ENCODE results near the gene LMF1.

Gene LMF1

GRCh38 chr16:971981-972315 lies 1.2 kb upstream of the LMF1 start:
- H3K4me3 Mint-ChIP-seq: peak overlapping the region; percentile 29
- no peak for ATAC-seq

DNA sequence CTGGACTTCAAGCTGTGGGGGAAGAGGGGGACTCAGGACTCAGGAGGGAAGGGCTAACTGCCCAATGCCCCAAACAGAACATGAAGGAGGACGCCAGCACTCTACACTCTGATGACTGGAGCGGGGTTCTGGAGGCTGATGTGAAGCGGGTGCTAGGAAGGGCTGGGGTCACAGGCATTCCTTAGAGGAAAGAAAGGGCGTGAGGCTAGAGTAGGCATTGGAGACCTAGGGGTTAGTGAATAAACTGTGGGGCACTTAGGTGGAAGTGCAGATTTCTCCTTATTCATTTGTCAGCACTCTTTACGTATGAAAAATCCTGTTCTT lies 760 bp upstream of the LMF1 start:
- H3K4me1 Mint-ChIP-seq: peaks cover 11% of the 10 kb centered on the region

More at GRCh38 chr16:971981-972315, 1.2 kb upstream of the LMF1 start:
- H3K9me3 Mint-ChIP-seq: peaks cover 4% of the 10 kb centered on the region
- peaks cover 11% of the 10 kb centered on the region for H3K4me1 Mint-ChIP-seq
- H3K36me3 Mint-ChIP-seq: peaks cover 15% of the 10 kb centered on the region
- peaks cover 13% of the 10 kb centered on the region for H3K27me3 Mint-ChIP-seq
- H3K27ac Mint-ChIP-seq: no peak overlapping the region

DNA sequence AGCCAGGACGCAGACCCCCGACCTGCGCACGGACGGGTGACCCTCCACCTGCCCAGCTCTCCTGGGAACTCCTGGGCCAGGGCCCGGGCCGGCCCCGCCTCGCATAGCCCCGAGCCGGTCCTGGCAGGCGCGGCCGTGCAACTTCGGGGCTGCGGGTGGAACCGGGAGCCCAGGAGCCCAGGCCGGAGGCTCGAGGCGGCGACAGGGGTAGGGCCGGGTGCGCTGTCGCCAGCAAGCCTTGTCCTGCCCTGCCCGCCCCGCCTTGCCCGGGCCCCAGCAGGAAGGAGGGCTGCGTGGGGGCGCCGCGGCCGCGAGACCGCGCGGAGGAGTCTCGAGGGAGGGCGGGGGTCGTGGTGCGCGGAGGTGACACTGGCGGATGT lies 408 bp downstream of the LMF1 start:
- H3K27me3 Mint-ChIP-seq: peaks cover 6% of the 10 kb centered on the region
- peak overlapping the region; percentile 70 for H3K4me3 Mint-ChIP-seq
- peaks cover 11% of the 10 kb centered on the region for H3K4me1 Mint-ChIP-seq
- H3K36me3 Mint-ChIP-seq: peaks cover 30% of the 10 kb centered on the region
- H3K27ac Mint-ChIP-seq: peak overlapping the region; percentile 55
- H3K9me3 Mint-ChIP-seq: peaks cover 4% of the 10 kb centered on the region
- no peak for ATAC-seq

More for the DNA sequence above, 760 bp upstream of the LMF1 start:
- Mint-ChIP-seq H3K27ac (no peak overlapping the region), H3K9me3 (peaks cover 4% of the 10 kb centered on the region), H3K36me3 (peaks cover 19% of the 10 kb centered on the region), H3K4me3 (peak overlapping the region; percentile 18), H3K27me3 (peaks cover 9% of the 10 kb centered on the region)
- ATAC-seq: no peak

DNA sequence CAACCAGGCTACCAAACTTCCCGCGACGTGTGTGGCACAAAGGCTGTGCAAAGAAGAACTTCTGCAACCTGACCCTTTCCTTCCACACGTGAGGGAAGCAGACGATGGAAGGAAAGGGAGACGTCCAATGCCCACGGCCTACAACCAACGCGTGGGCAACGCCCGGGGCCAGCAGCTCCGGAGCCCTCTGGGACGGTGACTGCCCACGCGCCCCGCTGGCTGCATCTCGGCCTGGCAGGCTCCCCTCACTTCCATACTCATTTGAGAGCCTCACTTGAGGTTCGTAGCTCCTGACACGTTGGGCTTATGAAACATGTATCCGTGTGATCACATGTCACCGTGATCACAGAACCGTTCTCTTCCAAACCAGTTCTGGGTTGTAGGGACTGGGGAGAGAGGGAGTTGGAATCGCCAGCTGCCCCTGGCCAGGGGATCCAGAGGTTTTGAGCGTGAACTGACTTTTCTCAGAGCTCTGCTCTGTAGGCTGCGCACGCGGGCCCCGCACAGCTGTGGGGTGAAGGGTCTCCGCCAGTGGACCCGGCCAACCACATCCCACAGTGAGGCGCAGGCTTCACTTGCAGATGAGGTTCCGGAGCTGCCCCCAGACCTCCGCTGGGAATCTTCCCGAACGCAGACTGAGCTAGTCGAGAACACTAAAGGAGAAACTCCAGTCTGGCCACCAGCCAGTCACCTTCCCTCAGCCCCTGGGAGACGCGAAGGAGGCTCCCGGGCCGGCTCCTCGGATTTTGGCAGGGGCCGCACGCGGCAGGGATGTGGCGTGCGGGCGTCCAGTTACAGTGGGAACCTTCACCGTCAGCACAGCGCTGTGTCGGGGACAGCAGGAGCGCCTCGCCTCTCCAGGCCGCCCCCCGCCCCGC lies 1.0 kb downstream of the LMF1 start:
- peak; percentile 1 for ATAC-seq
- Mint-ChIP-seq H3K4me3 (peak overlapping the region; percentile 70), H3K9me3 (peaks cover 4% of the 10 kb centered on the region), H3K27ac (peak overlapping the region; percentile 55), H3K27me3 (peaks cover 6% of the 10 kb centered on the region), H3K36me3 (peaks cover 36% of the 10 kb centered on the region), H3K4me1 (peaks cover 11% of the 10 kb centered on the region)

- peaks cover 16% of the 10 kb centered on the region for H3K4me1 Mint-ChIP-seq
- H3K27ac Mint-ChIP-seq: no peak overlapping the region
- no peak for ATAC-seq
- H3K9me3 Mint-ChIP-seq: peaks cover 4% of the 10 kb centered on the region
- H3K27me3 Mint-ChIP-seq: peaks cover 6% of the 10 kb centered on the region
- peaks cover 41% of the 10 kb centered on the region for H3K36me3 Mint-ChIP-seq
- H3K4me3 Mint-ChIP-seq: peak overlapping the region; percentile 64
Observed at GRCh38 chr16:968620-969019, 2.2 kb downstream of the LMF1 start.

- Mint-ChIP-seq H3K27ac (no peak overlapping the region), H3K36me3 (peaks cover 44% of the 10 kb centered on the region)
Observed at GRCh38 chr16:967546-968295, 3.1 kb downstream of the LMF1 start.

DNA sequence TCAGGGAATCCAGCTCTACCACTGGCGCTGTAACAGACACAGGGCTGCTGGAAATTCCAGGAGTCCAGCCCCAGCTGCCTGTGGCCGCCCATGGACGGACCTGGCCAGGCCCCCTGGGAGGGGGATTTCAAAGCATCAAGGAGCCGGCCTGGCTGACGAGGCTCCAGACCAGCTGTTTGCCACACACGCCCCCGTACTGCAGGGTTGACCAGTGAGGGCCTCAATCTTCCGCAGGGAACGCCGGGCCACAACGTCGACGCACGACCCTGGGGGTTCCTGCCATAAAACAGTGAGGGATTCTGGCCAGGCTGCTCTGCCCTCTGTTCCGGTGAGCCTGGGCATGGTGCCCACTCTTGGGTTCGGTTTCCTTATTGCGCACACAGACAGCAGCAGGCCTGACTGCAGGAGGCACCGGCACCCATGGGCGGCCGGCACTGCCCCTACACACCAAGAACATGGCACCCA lies 3.7 kb downstream of the LMF1 start:
- Mint-ChIP-seq H3K27me3 (peaks cover 4% of the 10 kb centered on the region), H3K27ac (no peak overlapping the region), H3K4me3 (no peak overlapping the region), H3K4me1 (peaks cover 25% of the 10 kb centered on the region), H3K9me3 (peaks cover 4% of the 10 kb centered on the region), H3K36me3 (peaks cover 44% of the 10 kb centered on the region)
- no peak for ATAC-seq

More at GRCh38 chr16:967546-968295, 3.1 kb downstream of the LMF1 start:
- Mint-ChIP-seq H3K9me3 (peaks cover 4% of the 10 kb centered on the region), H3K27me3 (peaks cover 6% of the 10 kb centered on the region), H3K4me1 (peaks cover 25% of the 10 kb centered on the region), H3K4me3 (no peak overlapping the region)
- ATAC-seq: no peak

DNA sequence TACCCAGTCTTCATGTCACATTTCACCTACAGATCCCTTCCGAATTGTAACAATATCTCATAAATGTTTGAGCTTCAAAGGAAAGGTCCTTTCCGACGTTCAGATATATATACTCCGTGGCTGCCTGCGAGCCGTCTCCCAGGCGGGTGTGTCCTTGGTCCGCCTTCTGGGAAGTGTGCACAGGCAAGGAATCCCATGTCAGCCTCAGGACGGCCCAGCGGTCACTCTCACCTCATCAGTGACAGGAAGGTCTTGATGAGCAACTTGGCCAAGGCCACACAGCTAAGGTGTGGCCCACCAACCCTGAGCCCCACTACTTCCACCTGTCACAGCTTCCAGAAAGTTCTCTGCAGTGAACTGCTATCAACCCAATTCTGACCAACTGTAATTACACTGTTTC lies 4.3 kb downstream of the LMF1 start:
- ATAC-seq: no peak
- H3K27me3 Mint-ChIP-seq: no peaks in the 10 kb centered on the region
- no peak overlapping the region for H3K4me3 Mint-ChIP-seq
- H3K27ac Mint-ChIP-seq: no peak overlapping the region
- peaks cover 2% of the 10 kb centered on the region for H3K9me3 Mint-ChIP-seq
- peaks cover 25% of the 10 kb centered on the region for H3K4me1 Mint-ChIP-seq
- H3K36me3 Mint-ChIP-seq: peaks cover 44% of the 10 kb centered on the region

DNA sequence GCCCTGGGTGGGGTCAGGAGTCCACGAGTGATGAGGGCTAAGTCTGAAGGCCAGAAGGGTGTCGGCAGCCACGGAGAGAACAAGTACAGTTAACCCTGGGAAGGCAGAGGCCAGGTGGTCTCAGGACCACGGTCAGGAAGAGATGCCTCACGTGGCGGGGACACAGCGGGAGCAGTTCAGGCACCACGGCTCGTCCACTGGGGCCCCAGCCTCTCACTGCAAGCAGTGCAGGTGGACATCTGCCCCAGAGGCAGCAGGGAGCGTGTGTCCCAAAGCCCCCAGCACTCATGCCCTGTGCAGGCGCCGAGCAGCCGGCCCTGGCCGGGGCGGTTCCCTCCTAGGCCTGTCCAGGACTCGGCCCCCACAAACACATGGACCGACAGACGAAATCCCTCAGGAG lies 4.7 kb downstream of the LMF1 start:
- no peak overlapping the region for H3K4me3 Mint-ChIP-seq
- no peaks in the 10 kb centered on the region for H3K9me3 Mint-ChIP-seq
- H3K36me3 Mint-ChIP-seq: peaks cover 44% of the 10 kb centered on the region
- H3K27ac Mint-ChIP-seq: no peak overlapping the region
- H3K27me3 Mint-ChIP-seq: no peaks in the 10 kb centered on the region
- ATAC-seq: no peak
- peaks cover 25% of the 10 kb centered on the region for H3K4me1 Mint-ChIP-seq

DNA sequence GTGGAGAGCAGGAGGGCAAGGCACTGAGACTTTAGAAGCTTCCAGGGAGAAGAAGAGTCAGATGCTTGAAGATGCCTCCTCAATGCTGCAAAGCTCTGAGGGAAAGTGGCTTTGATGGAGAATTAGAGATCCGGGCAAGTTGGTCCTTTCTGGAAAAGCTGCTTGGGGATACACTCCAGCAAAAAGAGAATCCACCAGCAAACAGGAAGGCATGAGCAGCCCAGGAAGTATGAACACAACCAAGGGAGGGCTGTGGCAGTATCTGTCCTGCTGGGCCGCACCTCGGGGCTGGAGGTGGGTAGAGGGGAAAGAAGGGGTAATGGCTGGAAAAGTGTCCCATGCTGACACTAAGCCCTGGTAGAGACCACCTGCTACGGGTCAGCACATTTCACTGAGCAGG lies 5.3 kb downstream of the LMF1 start:
- Mint-ChIP-seq H3K27me3 (no peaks in the 10 kb centered on the region), H3K36me3 (peaks cover 44% of the 10 kb centered on the region), H3K4me1 (peaks cover 25% of the 10 kb centered on the region), H3K4me3 (no peak overlapping the region), H3K9me3 (no peaks in the 10 kb centered on the region), H3K27ac (no peak overlapping the region)
- ATAC-seq: no peak

- ATAC-seq: no peak
- no peaks in the 10 kb centered on the region for H3K27me3 Mint-ChIP-seq
- H3K9me3 Mint-ChIP-seq: no peaks in the 10 kb centered on the region
- peaks cover 25% of the 10 kb centered on the region for H3K4me1 Mint-ChIP-seq
- peaks cover 44% of the 10 kb centered on the region for H3K36me3 Mint-ChIP-seq
- H3K4me3 Mint-ChIP-seq: no peak overlapping the region
- no peak overlapping the region for H3K27ac Mint-ChIP-seq
Observed at GRCh38 chr16:965036-965395, 5.8 kb downstream of the LMF1 start.

DNA sequence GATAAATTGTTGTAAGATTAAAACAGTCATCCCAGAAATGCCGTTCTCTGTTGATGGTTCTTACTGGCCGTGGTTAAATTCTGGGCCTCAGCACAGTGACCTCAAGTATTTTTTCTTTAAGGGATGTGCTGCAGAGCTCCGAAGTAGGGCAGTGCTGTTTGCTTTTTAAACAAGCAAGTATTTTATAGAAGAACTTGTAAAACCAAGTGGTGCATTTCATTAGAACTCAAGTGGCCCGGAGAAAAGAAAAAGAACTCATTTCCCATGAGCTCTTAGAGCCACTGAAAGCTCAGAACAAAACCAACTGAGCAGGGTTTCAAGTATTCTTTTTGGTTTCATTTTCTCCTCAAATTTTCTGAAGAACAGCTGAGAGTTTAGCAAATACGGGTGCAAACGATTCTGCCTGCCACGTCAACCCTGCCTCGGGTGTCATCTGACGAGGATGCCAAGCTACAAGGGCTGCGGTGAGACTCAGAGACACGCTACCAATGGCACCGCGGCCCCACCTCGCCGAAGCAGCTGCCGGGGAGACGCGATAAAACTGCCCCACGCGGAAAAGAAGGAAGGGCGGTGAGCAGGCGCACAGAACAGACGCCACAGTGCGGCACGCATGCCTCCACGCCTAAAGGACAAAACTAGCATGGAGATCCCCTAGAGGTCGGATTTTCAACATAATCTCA lies 6.3 kb downstream of the LMF1 start:
- Mint-ChIP-seq H3K27ac (no peak overlapping the region), H3K9me3 (no peaks in the 10 kb centered on the region), H3K4me3 (no peak overlapping the region), H3K36me3 (peaks cover 47% of the 10 kb centered on the region), H3K4me1 (peaks cover 26% of the 10 kb centered on the region), H3K27me3 (no peaks in the 10 kb centered on the region)
- no peak for ATAC-seq

GRCh38 chr16:963913-964312 lies 6.9 kb downstream of the LMF1 start:
- no peak for ATAC-seq
- Mint-ChIP-seq H3K4me3 (no peak overlapping the region), H3K4me1 (peaks cover 32% of the 10 kb centered on the region), H3K27ac (no peak overlapping the region), H3K9me3 (no peaks in the 10 kb centered on the region), H3K36me3 (peaks cover 52% of the 10 kb centered on the region), H3K27me3 (no peaks in the 10 kb centered on the region)

DNA sequence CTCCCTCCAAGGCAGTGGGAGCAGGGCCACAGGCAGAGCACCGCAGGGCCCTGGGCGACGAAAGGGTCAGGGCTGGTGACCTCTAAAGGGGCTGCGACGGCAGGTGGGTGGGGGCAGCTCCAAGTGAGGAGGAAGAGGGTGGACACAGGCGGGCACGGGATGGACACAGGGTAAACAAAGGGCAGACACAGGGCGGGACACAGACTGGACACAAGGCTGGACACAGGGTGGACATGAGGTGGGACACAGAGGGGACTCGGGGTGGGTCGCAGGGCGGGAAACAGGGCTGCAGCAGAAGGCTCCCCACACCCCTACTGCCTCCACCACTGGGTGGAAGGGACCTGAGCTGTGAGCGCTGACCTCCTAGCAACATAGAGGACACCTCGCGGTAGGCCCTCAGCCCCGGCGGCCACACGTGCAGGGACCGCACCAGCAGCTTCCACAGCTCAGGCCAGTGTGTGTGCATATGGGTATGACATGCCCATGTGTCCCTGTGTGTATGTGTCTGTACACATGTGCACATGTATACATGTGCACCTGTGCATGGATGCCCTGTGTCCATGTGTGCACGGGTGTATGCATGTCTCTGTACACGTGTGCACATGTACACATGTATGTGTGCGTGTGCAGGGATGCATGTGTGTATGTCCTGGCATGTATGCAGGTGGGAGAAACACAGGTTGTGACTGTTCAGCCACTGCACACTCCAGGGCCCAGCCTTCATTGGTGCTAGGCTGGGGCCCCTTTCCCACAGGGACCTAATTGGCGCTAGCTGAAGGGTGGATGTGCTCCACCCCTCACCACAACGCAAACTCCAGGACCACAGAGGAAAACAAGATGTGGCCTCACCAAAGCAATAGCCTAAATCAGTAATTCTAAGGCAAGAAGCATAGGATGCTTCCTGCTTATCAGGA lies 7.6 kb downstream of the LMF1 start:
- H3K36me3 Mint-ChIP-seq: peaks cover 46% of the 10 kb centered on the region
- no peak overlapping the region for H3K27ac Mint-ChIP-seq
- H3K9me3 Mint-ChIP-seq: no peaks in the 10 kb centered on the region
- no peaks in the 10 kb centered on the region for H3K27me3 Mint-ChIP-seq
- H3K4me1 Mint-ChIP-seq: peaks cover 25% of the 10 kb centered on the region
- no peak for ATAC-seq
- no peak overlapping the region for H3K4me3 Mint-ChIP-seq

DNA sequence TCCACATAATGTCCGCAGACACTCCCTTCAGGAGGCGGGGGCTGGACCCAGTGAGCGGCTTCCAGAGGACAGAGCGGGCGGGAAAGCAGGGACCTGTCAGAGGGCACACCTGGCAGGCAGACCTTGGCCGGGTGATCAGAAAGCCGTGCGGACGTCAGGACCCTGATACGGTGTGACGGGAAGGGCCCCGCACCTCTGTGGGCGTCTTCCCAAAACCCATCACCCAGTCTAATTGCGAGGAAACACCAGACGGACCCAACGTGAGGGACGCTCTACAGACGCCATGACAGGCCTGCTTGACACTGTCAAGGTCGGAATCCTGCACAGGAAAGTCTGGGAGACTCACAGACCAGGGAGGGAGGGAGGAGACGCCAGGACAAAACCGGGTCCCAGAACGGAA lies 8.4 kb downstream of the LMF1 start:
- no peak for ATAC-seq
- Mint-ChIP-seq H3K27ac (no peak overlapping the region), H3K4me1 (peaks cover 23% of the 10 kb centered on the region), H3K4me3 (no peak overlapping the region), H3K9me3 (no peaks in the 10 kb centered on the region), H3K36me3 (peaks cover 44% of the 10 kb centered on the region), H3K27me3 (no peaks in the 10 kb centered on the region)
